Hepatocyte (in vitro differentiated cells): ENCODE results near the gene NUDCD2. TPM values are rescaled to one million over a fixed set of nuclear protein-coding genes. Genes with fewer than 3 reads are reported as not detected.

ENCODE experiments used
- DNase-seq: peaks from one replicate; pipeline ENCODE4 v3.0.0-alpha.2; 2016; ENCODE audit warnings: low spot score
- H2AFZ ChIP-seq: fragments of 200-600 bp; sonication (generic); 2 replicates; pipeline ENCODE4 v1.6.0; 2016; ENCODE audit warnings: antibody characterized with exemption, mild to moderate bottlenecking
- H3K27ac ChIP-seq: fragments of 200-600 bp; sonication (generic); 2 replicates; pipeline ENCODE4 v1.5.1; 2016; ENCODE audit warnings: mild to moderate bottlenecking
- H3K27me3 ChIP-seq: fragments of 200-600 bp; sonication (generic); 2 replicates; pipeline ENCODE4 v1.6.1; 2016
- H3K36me3 ChIP-seq: fragments of 200-600 bp; sonication (generic); replicated peaks from 2 replicates; pipeline ENCODE4 v1.5.1; 2016; ENCODE audit warnings: low read depth; ENCODE audit not compliant: insufficient read depth
- H3K4me1 ChIP-seq: fragments of 200-600 bp; sonication (generic); 2 replicates; pipeline ENCODE4 v1.5.1; 2016; ENCODE audit warnings: mild to moderate bottlenecking, moderate library complexity; ENCODE audit not compliant: insufficient read depth
- H3K4me2 ChIP-seq: fragments of 200-600 bp; sonication (generic); 2 replicates; pipeline ENCODE4 v1.6.0; 2016
- H3K4me3 ChIP-seq: fragments of 200-600 bp; sonication (generic); 2 replicates; pipeline ENCODE4 v1.5.1; 2016; ENCODE audit warnings: mild to moderate bottlenecking
- H3K79me2 ChIP-seq: fragments of 200-600 bp; sonication (generic); 2 replicates; pipeline ENCODE4 v1.6.0; 2017; ENCODE audit warnings: mild to moderate bottlenecking
- H3K9me2 ChIP-seq: fragments of 200-600 bp; sonication (generic); replicated peaks from 2 replicates; pipeline ENCODE4 v1.6.0; 2017; ENCODE audit warnings: mild to moderate bottlenecking; ENCODE audit not compliant: insufficient read depth
- H3K9me3 ChIP-seq: fragments of 200-600 bp; sonication (generic); 2 replicates; pipeline ENCODE4 v1.5.1; 2016; ENCODE audit warnings: low read depth, mild to moderate bottlenecking
- H4K20me1 ChIP-seq: fragments of 200-600 bp; sonication (generic); 2 replicates; pipeline ENCODE4 v1.6.0; 2016; ENCODE audit warnings: mild to moderate bottlenecking; ENCODE audit not compliant: insufficient read depth, poor library complexity, severe bottlenecking
- EZH2 ChIP-seq: fragments of 200-600 bp; sonication (generic); IDR thresholded peaks from 2 replicates; pipeline ENCODE4 v1.6.1; 2016; ENCODE audit warnings: antibody characterized with exemption, mild to moderate bottlenecking, borderline replicate concordance
- EZH2phosphoT487 ChIP-seq: fragments of 200-600 bp; sonication (generic); IDR thresholded peaks from one replicate; pipeline ENCODE4 v1.6.1; 2018; ENCODE audit warnings: antibody characterized with exemption, mild to moderate bottlenecking, low read depth, moderate library complexity; ENCODE audit not compliant: unreplicated experiment, severe bottlenecking
- WGBS: methylation state at CpG from one replicate; pipeline ENCODE4 v1.1.6; 2016; ENCODE audit warnings: low lambda C conversion rate; ENCODE audit errors: missing lambda C conversion rate; 5-methylcytosine and 5-hydroxymethylcytosine counted together
- polyA plus RNA-seq: library from polyadenylated mRNA; unstranded; fragments of >200 nt; fragmentation: Nextera tagmentation; extraction: Ambion mirVana; gene quantifications from 2 replicates; pipeline ENCODE4 v1.2.1, GENCODE V29; 2016
- total RNA-seq: library from RNA; depleted of rRNA; stranded (reverse); fragments of >200 nt; gene quantifications from 2 replicates; pipeline ENCODE4 v1.2.3, GENCODE V29; 2014
- TF ChIP-seq, protein P1 (sequence below): fragments of 200-600 bp; sonication (generic); IDR thresholded peaks from 2 replicates; pipeline ENCODE4 v1.5.1; 2016; ENCODE audit warnings: antibody characterized with exemption, mild to moderate bottlenecking; ENCODE audit not compliant: poor library complexity

Gene NUDCD2
- total and polyA plus RNA-seq, 2 experiments from 2014 or later = 18.8 to 79.5 TPM

DNA sequence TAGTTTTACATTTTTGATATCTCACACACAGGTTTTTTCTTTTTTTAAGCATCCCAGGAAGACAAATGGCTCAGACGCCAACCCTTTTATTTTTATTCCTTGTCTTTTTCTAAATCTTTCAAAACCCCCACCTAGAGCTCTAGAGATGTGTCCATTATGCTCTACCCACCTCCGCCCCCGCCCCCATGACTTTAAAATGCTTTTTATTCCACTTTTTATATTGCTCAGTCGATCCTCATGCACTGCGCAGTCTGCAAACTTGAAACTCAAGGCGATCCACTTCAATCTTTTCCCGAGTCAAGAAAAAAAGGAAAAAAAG, 45.1 kb upstream of the NUDCD2 start:
- Histone ChIP-seq H3K9me3 (no peaks in the 10 kb centered on the region), H3K79me2 (peaks cover 42% of the 10 kb centered on the region), H3K27me3 (no peaks in the 10 kb centered on the region), H3K4me1 (peaks cover 25% of the 10 kb centered on the region), H3K4me2 (peak overlapping the region; percentile 86), H3K9me2 (no peaks in the 10 kb centered on the region), H3K36me3 (no peaks in the 10 kb centered on the region), H3K27ac (peak overlapping the region; percentile 96), H4K20me1 (peaks cover 33% of the 10 kb centered on the region), H3K4me3 (peak overlapping the region; percentile 65), H2AFZ (peak overlapping the region; percentile 79)
- 3% methylated on average over 7 of the region's 7 CpGs for WGBS
- TF ChIP-seq EZH2phosphoT487 (no peak), EZH2 (no peak)
- TF ChIP-seq, protein P1, sequence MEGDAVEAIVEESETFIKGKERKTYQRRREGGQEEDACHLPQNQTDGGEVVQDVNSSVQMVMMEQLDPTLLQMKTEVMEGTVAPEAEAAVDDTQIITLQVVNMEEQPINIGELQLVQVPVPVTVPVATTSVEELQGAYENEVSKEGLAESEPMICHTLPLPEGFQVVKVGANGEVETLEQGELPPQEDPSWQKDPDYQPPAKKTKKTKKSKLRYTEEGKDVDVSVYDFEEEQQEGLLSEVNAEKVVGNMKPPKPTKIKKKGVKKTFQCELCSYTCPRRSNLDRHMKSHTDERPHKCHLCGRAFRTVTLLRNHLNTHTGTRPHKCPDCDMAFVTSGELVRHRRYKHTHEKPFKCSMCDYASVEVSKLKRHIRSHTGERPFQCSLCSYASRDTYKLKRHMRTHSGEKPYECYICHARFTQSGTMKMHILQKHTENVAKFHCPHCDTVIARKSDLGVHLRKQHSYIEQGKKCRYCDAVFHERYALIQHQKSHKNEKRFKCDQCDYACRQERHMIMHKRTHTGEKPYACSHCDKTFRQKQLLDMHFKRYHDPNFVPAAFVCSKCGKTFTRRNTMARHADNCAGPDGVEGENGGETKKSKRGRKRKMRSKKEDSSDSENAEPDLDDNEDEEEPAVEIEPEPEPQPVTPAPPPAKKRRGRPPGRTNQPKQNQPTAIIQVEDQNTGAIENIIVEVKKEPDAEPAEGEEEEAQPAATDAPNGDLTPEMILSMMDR = no peak
- no peak for DNase-seq

DNA sequence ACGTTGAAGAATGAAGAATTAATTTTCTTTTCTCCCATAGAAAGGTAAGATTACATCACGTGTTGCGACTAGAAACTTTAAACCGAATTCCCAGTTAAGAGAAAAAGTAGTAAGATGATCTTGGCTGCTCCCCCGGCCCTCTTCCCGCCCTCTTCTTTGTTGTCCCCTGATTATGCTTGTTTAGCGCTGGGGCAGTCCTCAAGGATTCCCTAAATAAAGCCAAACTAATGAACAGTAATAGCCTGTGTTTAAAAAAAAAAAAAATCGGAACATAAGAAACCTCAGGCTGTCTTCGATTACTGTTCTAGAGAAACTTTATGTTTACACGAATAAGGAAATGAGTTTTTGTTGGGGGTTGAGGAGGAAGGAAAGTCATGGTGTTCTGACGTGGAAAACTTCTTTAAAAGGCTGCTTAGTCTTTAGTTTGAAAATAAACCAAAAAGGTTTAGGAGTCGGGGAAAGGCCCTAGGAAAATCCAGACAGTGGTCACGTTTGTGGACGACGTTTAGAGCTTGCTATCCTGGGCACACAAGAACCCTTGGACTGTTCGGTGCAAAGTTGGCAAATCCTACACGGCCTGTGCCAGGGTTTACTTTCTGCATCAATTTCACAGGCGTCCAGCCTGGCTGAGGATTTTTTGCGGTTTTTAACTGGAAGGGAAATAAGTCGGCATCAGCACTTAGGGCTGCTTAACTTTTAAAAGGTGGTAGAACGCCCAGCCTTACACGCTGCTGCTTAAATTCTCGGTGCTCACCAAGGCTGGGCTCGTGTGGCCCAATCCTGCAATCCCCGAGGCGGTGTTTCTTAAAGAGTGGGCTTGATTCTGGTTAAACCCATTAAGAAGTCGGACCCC, 44.4 kb upstream of the NUDCD2 start:
- H2AFZ ChIP-seq = peak overlapping the region; percentile 79
- H3K36me3 ChIP-seq = no peaks in the 10 kb centered on the region
- no peaks in the 10 kb centered on the region for H3K27me3 ChIP-seq
- H3K9me2 ChIP-seq = no peaks in the 10 kb centered on the region
- WGBS = 2% methylated on average over 27 of the region's 27 CpGs
- H3K27ac ChIP-seq = peak overlapping the region; percentile 96
- peaks cover 25% of the 10 kb centered on the region for H3K4me1 ChIP-seq
- H4K20me1 ChIP-seq = peaks cover 33% of the 10 kb centered on the region
- TF ChIP-seq EZH2 = no peak
- no peak for TF ChIP-seq EZH2phosphoT487
- TF ChIP-seq, protein P1 = no peak
- H3K79me2 ChIP-seq = peaks cover 35% of the 10 kb centered on the region
- peak overlapping the region; percentile 65 for H3K4me3 ChIP-seq
- H3K4me2 ChIP-seq = peak overlapping the region; percentile 86
- no peaks in the 10 kb centered on the region for H3K9me3 ChIP-seq
- peak; percentile 65 for DNase-seq

DNA sequence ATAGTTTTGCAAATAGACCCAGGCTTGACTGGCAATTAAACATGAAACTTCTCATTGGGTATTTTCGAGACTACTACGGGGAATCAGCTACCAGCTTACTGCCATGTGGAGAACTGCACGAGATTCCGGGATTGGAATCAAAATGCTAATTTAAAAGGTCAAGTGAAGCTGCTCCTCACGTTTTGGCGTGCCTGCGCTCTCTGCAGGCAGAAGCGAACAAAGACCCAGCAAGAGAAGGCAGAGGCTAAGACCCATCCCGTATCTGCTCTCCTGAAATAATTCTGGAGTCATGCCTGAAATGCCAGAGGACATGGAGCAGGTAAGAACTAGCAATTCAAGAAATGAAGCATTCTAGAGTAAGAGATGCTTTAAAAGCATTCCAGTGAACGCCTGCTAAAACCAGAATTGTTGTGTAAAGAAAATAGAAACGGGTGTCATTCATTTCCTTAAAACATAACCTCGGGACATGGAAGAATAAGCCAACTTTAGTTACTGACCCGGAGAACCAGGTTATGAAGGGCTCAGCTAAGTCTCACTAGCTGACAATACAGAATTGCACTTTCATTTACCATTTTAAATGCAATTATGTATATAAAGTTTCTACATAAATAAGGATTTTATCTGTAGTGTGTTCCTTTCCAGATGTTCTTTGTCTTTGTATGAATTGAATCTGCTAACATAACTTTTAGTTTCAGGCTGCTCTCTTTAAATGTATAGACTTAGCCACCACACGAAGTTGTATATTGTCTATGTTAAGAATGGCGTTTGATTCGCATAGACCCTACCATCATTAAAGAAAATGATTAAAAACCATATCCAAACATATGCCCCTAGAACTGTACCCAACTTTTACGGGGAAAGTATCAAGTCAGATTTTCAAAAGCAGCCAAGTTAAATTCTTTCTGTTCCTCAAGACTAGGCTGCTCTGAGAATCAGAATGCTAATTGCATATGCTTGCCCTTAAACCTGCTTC, 43.5 kb upstream of the NUDCD2 start:
- Histone ChIP-seq H3K27me3 (no peaks in the 10 kb centered on the region), H4K20me1 (peaks cover 25% of the 10 kb centered on the region), H3K9me3 (no peaks in the 10 kb centered on the region), H3K36me3 (no peaks in the 10 kb centered on the region), H3K9me2 (no peaks in the 10 kb centered on the region), H3K4me3 (peak overlapping the region; percentile 65), H3K4me1 (peaks cover 18% of the 10 kb centered on the region), H2AFZ (peak overlapping the region; percentile 79), H3K4me2 (peak overlapping the region; percentile 86), H3K27ac (peak overlapping the region; percentile 96), H3K79me2 (peaks cover 25% of the 10 kb centered on the region)
- TF ChIP-seq, protein P1 = peak; percentile 48
- TF ChIP-seq EZH2phosphoT487 = no peak
- peak; percentile 81 for DNase-seq
- WGBS = 2% methylated on average over 17 of the region's 17 CpGs
